ENCODE results near the gene LAMC3. TPM values are rescaled to one million over a fixed set of nuclear protein-coding genes. Genes with fewer than 3 reads are reported as not detected.
"Not testable (repeated sequence)": the region's sequence is repeated elsewhere in the genome, so short reads cannot be mapped to it uniquely, and the experiment has no call there.

The LAMC3 gene
- total RNA-seq, 3 donors from 2014 or later = 0.58 to 0.73 (median 0.69) TPM

DNA sequence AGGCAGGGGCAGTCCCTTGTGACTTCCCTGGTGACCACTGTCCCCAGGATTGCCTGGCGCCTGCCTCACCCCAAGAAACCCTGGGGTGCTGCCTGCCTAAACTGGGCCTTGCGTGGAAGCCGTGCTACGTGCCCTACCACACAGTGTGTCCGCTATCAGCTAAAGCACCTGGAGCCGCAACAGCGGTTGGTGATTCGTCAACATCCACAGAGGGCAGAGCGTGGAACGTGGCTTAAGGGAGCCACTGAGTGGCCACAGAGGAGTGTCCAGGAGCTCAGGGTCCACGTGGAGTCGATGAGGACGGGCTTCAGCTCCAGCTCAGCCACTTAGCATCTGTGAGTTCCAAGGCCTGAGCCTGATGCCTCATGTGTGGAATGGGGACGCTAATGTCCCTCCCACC is 25.3 kb downstream of the LAMC3 start:
- intact Hi-C loops (cut with DNase I, micrococcal nuclease) = no loop called here
- Histone ChIP-seq H3K4me1 (ENCODE audit: low read depth) (no peaks in the 10 kb centered on the region), H3K36me3 (ENCODE audit: low read depth) (no peaks in the 10 kb centered on the region), H3K9me3 (no peaks in the 10 kb centered on the region), H3K4me3 (no peak overlapping the region)
- DNase-seq (no peak), ATAC-seq (no peak)
- TF ChIP-seq, protein P1, sequence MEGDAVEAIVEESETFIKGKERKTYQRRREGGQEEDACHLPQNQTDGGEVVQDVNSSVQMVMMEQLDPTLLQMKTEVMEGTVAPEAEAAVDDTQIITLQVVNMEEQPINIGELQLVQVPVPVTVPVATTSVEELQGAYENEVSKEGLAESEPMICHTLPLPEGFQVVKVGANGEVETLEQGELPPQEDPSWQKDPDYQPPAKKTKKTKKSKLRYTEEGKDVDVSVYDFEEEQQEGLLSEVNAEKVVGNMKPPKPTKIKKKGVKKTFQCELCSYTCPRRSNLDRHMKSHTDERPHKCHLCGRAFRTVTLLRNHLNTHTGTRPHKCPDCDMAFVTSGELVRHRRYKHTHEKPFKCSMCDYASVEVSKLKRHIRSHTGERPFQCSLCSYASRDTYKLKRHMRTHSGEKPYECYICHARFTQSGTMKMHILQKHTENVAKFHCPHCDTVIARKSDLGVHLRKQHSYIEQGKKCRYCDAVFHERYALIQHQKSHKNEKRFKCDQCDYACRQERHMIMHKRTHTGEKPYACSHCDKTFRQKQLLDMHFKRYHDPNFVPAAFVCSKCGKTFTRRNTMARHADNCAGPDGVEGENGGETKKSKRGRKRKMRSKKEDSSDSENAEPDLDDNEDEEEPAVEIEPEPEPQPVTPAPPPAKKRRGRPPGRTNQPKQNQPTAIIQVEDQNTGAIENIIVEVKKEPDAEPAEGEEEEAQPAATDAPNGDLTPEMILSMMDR (IDR thresholded peaks at IDR 0.05) = no peak

DNA sequence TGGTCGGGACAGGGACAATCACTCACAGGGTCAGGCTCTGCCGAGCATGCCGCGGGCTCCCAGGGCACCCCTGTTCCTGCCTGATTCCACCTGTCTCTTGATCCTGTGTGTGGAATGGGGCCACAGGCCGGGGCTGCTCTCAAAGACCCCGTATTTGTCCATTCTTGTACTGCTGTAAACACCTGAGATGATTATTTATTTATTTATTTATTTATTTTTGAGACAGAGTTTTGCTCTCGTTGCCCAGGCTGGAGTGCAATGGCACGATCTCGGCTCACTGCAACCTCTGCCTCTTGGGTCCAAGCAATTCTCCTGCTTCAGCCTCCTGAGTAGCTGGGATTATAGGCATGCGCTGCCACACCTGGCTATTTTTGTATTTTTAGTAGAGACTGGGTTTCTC is 25.8 kb downstream of the LAMC3 start:
- ATAC-seq; H3K4me1 ChIP-seq (ENCODE audit: low read depth); intact Hi-C loops (cut with DNase I, micrococcal nuclease); DNase-seq; H3K36me3 ChIP-seq (ENCODE audit: low read depth); H3K4me3 ChIP-seq; H3K9me3 ChIP-seq: not testable (repeated sequence)

- intact Hi-C loops (cut with DNase I, micrococcal nuclease) = no loop called here
- DNase-seq (no peak), ATAC-seq (no peak)
- TF ChIP-seq, protein P1 (IDR thresholded peaks at IDR 0.05) = no peak
- no peak overlapping the region for H3K4me3 ChIP-seq
- no peaks in the 10 kb centered on the region for H3K9me3 ChIP-seq
- no peaks in the 10 kb centered on the region for H3K36me3 ChIP-seq (ENCODE audit: low read depth)
- no peaks in the 10 kb centered on the region for H3K4me1 ChIP-seq (ENCODE audit: low read depth)
Measured at GRCh38 chr9:131035548-131035947, 26.6 kb downstream of the LAMC3 start.

GRCh38 chr9:131036071-131036470 is 27.1 kb downstream of the LAMC3 start:
- TF ChIP-seq, protein P1 (IDR thresholded peaks at IDR 0.05) = no peak
- no peaks in the 10 kb centered on the region for H3K36me3 ChIP-seq (ENCODE audit: low read depth)
- no peak overlapping the region for H3K4me3 ChIP-seq
- no peak for DNase-seq
- no peak for ATAC-seq
- H3K4me1 ChIP-seq (ENCODE audit: low read depth) = no peaks in the 10 kb centered on the region
- intact Hi-C loops (cut with DNase I, micrococcal nuclease) = no loop called here
- H3K9me3 ChIP-seq = no peaks in the 10 kb centered on the region

DNA sequence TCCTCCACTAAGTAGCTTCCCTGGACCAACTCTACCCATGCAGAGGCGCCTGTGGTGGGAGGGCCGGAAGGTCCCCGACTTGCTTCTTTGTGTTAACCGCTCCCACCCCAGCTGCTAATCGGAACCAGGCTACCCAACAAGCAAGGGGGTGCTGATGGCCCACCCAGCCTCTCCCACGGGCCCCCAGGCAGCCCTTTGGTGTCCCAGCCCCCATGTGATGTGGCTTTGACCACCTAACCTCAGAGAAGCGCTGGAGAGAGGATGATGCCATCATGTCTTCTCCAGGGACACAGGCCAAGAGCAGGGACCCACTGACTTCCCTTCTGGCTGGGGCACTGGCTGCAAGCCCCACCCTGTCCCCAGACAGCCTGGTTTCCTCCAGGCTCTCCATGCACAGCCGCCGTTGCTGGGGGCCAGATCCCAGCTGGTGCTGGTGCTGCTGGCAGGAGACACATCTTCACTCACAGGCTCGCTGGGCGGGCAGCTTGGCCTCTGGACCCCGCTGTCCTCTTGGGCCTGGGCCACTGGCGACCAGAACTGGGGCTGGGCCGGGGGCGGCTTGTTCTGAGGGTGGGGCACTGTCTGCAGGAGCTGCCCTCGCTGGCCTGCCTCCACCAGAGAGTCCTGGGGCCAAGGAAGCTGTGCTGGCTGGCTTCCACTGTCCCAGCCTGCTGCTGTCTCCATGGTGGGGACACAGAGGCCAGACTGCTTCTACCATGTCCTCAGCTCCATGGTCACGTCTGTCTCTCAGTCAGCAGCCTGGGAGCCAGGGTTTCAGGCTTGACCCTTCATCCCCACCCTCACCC is 27.8 kb downstream of the LAMC3 start:
- DNase-seq (no peak), ATAC-seq (peak; percentile 16)
- H3K4me3 ChIP-seq = no peak overlapping the region
- intact Hi-C loops (cut with DNase I, micrococcal nuclease) = no loop called here
- TF ChIP-seq, protein P1 (IDR thresholded peaks at IDR 0.05) = no peak
- H3K36me3 ChIP-seq (ENCODE audit: low read depth) = no peaks in the 10 kb centered on the region
- H3K4me1 ChIP-seq (ENCODE audit: low read depth) = no peaks in the 10 kb centered on the region
- no peaks in the 10 kb centered on the region for H3K9me3 ChIP-seq

- no peak overlapping the region for H3K4me3 ChIP-seq
- no peaks in the 10 kb centered on the region for H3K9me3 ChIP-seq
- TF ChIP-seq, protein P1 (IDR thresholded peaks at IDR 0.05) = no peak
- peak; percentile 10 for ATAC-seq
- intact Hi-C loops (cut with DNase I, micrococcal nuclease) = no loop called here
- no peaks in the 10 kb centered on the region for H3K36me3 ChIP-seq (ENCODE audit: low read depth)
- DNase-seq = no peak
- H3K4me1 ChIP-seq (ENCODE audit: low read depth) = no peaks in the 10 kb centered on the region
Measured at GRCh38 chr9:131037335-131038255, 28.6 kb downstream of the LAMC3 start.

Data from mucosa of descending colon (tissue), 3 donors.